GM23338 (cell line): ENCODE data around the gene PTPRE. TPM values are rescaled to one million over a fixed set of nuclear protein-coding genes. Genes with fewer than 3 reads are reported as not detected.

ENCODE experiments used
- ATAC-seq: fragments of 200-7000 bp; cut with Tn5 transposase; 3 replicates; pipeline ENCODE4 v1.9.1; 2020
- DNase-seq: peaks from one replicate; pipeline ENCODE4 v3.0.0-alpha.2; 2015; ENCODE audit warnings: low spot score
- H2AFZ ChIP-seq: fragments of 200-600 bp; sonication (generic); 2 replicates; pipeline ENCODE4 v1.8.0; 2016; ENCODE audit warnings: antibody characterized with exemption, mild to moderate bottlenecking, moderate library complexity
- H3F3A ChIP-seq: fragments of 200-600 bp; sonication (generic); replicated peaks from 2 replicates; pipeline ENCODE4 v1.8.0; 2017; ENCODE audit warnings: antibody characterized with exemption, mixed run types, low read depth
- H3K27ac ChIP-seq: fragments of 200-600 bp; sonication (generic); 2 replicates; pipeline ENCODE4 v1.6.1; 2016; ENCODE audit warnings: low read depth
- H3K27me3 ChIP-seq: fragments of 200-600 bp; sonication (generic); 2 replicates; pipeline ENCODE4 v1.8.0; 2016; ENCODE audit warnings: mild to moderate bottlenecking, mixed run types, moderate library complexity; ENCODE audit not compliant: insufficient read depth
- H3K36me3 ChIP-seq: fragments of 200-600 bp; sonication (generic); 2 replicates; pipeline ENCODE4 v1.8.0; 2016; ENCODE audit warnings: mild to moderate bottlenecking; ENCODE audit not compliant: insufficient read depth
- H3K4me1 ChIP-seq: fragments of 200-600 bp; sonication (generic); 2 replicates; pipeline ENCODE4 v1.8.0; 2016; ENCODE audit warnings: mild to moderate bottlenecking, moderate library complexity; ENCODE audit not compliant: insufficient read depth
- H3K4me2 ChIP-seq: fragments of 200-600 bp; sonication (generic); 2 replicates; pipeline ENCODE4 v1.7.1; 2017; ENCODE audit warnings: mixed run types
- H3K4me3 ChIP-seq: fragments of 200-600 bp; sonication (generic); 2 replicates; pipeline ENCODE4 v1.6.1; 2016; ENCODE audit warnings: mixed run types
- H3K79me2 ChIP-seq: fragments of 200-600 bp; sonication (generic); replicated peaks from 2 replicates; pipeline ENCODE4 v1.8.0; 2017; ENCODE audit warnings: mild to moderate bottlenecking; ENCODE audit not compliant: insufficient read depth
- H3K9me2 ChIP-seq: fragments of 200-600 bp; sonication (generic); 2 replicates; pipeline ENCODE4 v1.8.0; 2017; ENCODE audit not compliant: insufficient read depth
- H4K20me1 ChIP-seq: fragments of 200-600 bp; sonication (generic); replicated peaks from 2 replicates; pipeline ENCODE4 v1.8.0; 2017; ENCODE audit warnings: mild to moderate bottlenecking; ENCODE audit not compliant: insufficient read depth
- H3K27ac Mint-ChIP-seq: 2 replicates; pipeline ENCODE4 v1.8.0; 2020; ENCODE audit warnings: inconsistent platforms, mild to moderate bottlenecking, moderate library complexity, mixed read lengths
- H3K27me3 Mint-ChIP-seq: 3 replicates; pipeline ENCODE4 v1.8.0; 2022; ENCODE audit warnings: low read depth, mild to moderate bottlenecking, moderate library complexity, mixed read lengths, inconsistent platforms; ENCODE audit not compliant: insufficient read depth, poor library complexity
- H3K36me3 Mint-ChIP-seq: 3 replicates; pipeline ENCODE4 v1.8.0; 2021; ENCODE audit warnings: low read depth, mild to moderate bottlenecking, inconsistent platforms, moderate library complexity, mixed read lengths
- H3K4me1 Mint-ChIP-seq: 3 replicates; pipeline ENCODE4 v1.8.0; 2020; ENCODE audit warnings: mild to moderate bottlenecking, inconsistent platforms, mixed read lengths
- H3K4me3 Mint-ChIP-seq: 3 replicates; pipeline ENCODE4 v1.8.0; 2021; ENCODE audit warnings: moderate library complexity, mild to moderate bottlenecking, inconsistent platforms, mixed read lengths
- H3K9me3 Mint-ChIP-seq: 3 replicates; pipeline ENCODE4 v1.8.0; 2020; ENCODE audit warnings: moderate library complexity, mild to moderate bottlenecking, inconsistent platforms, mixed read lengths
- CREB1 ChIP-seq: fragments of 250-450 bp; sonication (Bioruptor Pico); IDR thresholded peaks from 2 replicates; pipeline ENCODE4 v1.5.0; 2020; ENCODE audit warnings: low read depth, mild to moderate bottlenecking, moderate library complexity
- CTCF ChIP-seq, 2 experiments: fragments of 200-600 bp in 1 of 2; sonication (generic) in 1 of 2; conservative IDR thresholded peaks; 2 replicates each; pipeline versions ENCODE4 v1.5.1 to v1.6.1; 2016 to 2017; ENCODE audit warnings: antibody characterized with exemption in 2 of 2, low read depth in 2 of 2, mild to moderate bottlenecking in 2 of 2, moderate library complexity in 1 of 2
- ETS1 ChIP-seq: IDR thresholded peaks from 2 replicates; pipeline ENCODE4 v1.6.1; 2016; ENCODE audit warnings: antibody characterized with exemption
- EZH2 ChIP-seq: fragments of 200-600 bp; sonication (generic); IDR thresholded peaks from one replicate; pipeline ENCODE4 v1.8.0; 2017; ENCODE audit warnings: antibody characterized with exemption, mild to moderate bottlenecking, low read depth; ENCODE audit not compliant: unreplicated experiment
- JUNB ChIP-seq: IDR thresholded peaks from one replicate; pipeline ENCODE4 v1.6.1; 2016; ENCODE audit warnings: antibody characterized with exemption; ENCODE audit not compliant: unreplicated experiment
- POLR2AphosphoS5 ChIP-seq: IDR thresholded peaks from 2 replicates; pipeline ENCODE4 v1.6.1; 2016; ENCODE audit warnings: antibody characterized with exemption, low read depth
- ZNF114 ChIP-seq: fragments of 250-450 bp; sonication (Bioruptor Pico); IDR thresholded peaks from 2 replicates; pipeline ENCODE4 v1.5.0; 2020; ENCODE audit warnings: mild to moderate bottlenecking, moderate library complexity
- ZNF331 ChIP-seq: fragments of 250-450 bp; sonication (Bioruptor Pico); IDR thresholded peaks from 2 replicates; pipeline ENCODE4 v1.5.0; 2020; ENCODE audit warnings: low read depth, mild to moderate bottlenecking, moderate library complexity
- ZNF462 ChIP-seq: fragments of 250-450 bp; sonication (Bioruptor Pico); IDR thresholded peaks from 2 replicates; pipeline ENCODE4 v1.5.0; 2020; ENCODE audit warnings: mild to moderate bottlenecking, moderate library complexity
- polyA plus RNA-seq: library from polyadenylated mRNA; unstranded; fragments of >200 nt; fragmentation: Nextera tagmentation; extraction: Ambion mirVana; gene quantifications from 2 replicates; pipeline ENCODE4 v1.2.1, GENCODE V29; 2016
- total RNA-seq: library from RNA; depleted of rRNA; stranded (reverse); fragments of >200 nt; shearing (Covaris generic); gene quantifications from 2 replicates; pipeline ENCODE4 v1.2.3, GENCODE V29; 2014

The PTPRE gene
- total and polyA plus RNA-seq, 2 experiments from 2014 or later, result 0.34 to 0.42 TPM

- peaks cover 1% of the 10 kb centered on the region for H3K27me3 Mint-ChIP-seq
- H3K27ac ChIP-seq, result no peak overlapping the region
- DNase-seq (no peak), ATAC-seq (no peak)
- no peaks in the 10 kb centered on the region for H3K27me3 ChIP-seq
- H3K27ac Mint-ChIP-seq, result no peak overlapping the region
- H3K4me3 Mint-ChIP-seq, result no peak overlapping the region
- H3K9me2 ChIP-seq, result no peaks in the 10 kb centered on the region
- no peaks in the 10 kb centered on the region for H3K79me2 ChIP-seq
- H3K36me3 Mint-ChIP-seq, result peaks cover 29% of the 10 kb centered on the region
- no peak for TF ChIP-seq ZNF462
- TF ChIP-seq JUNB, result no peak
- no peaks in the 10 kb centered on the region for H3K9me3 Mint-ChIP-seq
- H3K4me2 ChIP-seq, result no peak overlapping the region
- H2AFZ ChIP-seq, result no peak overlapping the region
- H3K4me3 ChIP-seq, result no peak overlapping the region
- peaks cover 47% of the 10 kb centered on the region for H3K36me3 ChIP-seq
- H3K4me1 Mint-ChIP-seq, result no peaks in the 10 kb centered on the region
- H4K20me1 ChIP-seq, result peaks cover 6% of the 10 kb centered on the region; the same call in 1 of the 2 replicates
- H3K4me1 ChIP-seq, result no peaks in the 10 kb centered on the region
- H3F3A ChIP-seq, result no peaks in the 10 kb centered on the region
These were observed 196.4 kb downstream of the PTPRE start for GRCh38 chr10:128103229-128103714.

- no peak overlapping the region for H3K27ac ChIP-seq
- ATAC-seq, result no peak
- H3K27me3 ChIP-seq, result no peaks in the 10 kb centered on the region
- H3K4me1 Mint-ChIP-seq, result no peaks in the 10 kb centered on the region
- H3K4me3 ChIP-seq, result no peak overlapping the region
- peaks cover 1% of the 10 kb centered on the region for H3K27me3 Mint-ChIP-seq
- TF ChIP-seq CTCF (conservative IDR thresholded peaks at IDR 0.05; ENCODE audit: low read depth in 2 of 2) (no peak), ZNF331 (no peak), POLR2AphosphoS5 (no peak), JUNB (no peak), ETS1 (no peak), CREB1 (no peak), ZNF114 (CRISPR knock-in tag) (no peak), EZH2 (no peak)
- peaks cover 18% of the 10 kb centered on the region for H3K36me3 Mint-ChIP-seq
- H3K27ac Mint-ChIP-seq, result no peak overlapping the region
- peaks cover 10% of the 10 kb centered on the region; the same call in 1 of the 2 replicates for H4K20me1 ChIP-seq
- H3K36me3 ChIP-seq, result peaks cover 52% of the 10 kb centered on the region
- no peak overlapping the region for H3K4me3 Mint-ChIP-seq
- no peaks in the 10 kb centered on the region for H3K9me3 Mint-ChIP-seq
- H3K9me2 ChIP-seq, result no peaks in the 10 kb centered on the region
- no peaks in the 10 kb centered on the region for H3F3A ChIP-seq
- H2AFZ ChIP-seq, result no peak overlapping the region
- H3K4me1 ChIP-seq, result no peaks in the 10 kb centered on the region
- DNase-seq, result no peak
- H3K4me2 ChIP-seq, result no peak overlapping the region
- H3K79me2 ChIP-seq, result no peaks in the 10 kb centered on the region
These were observed 198.5 kb downstream of the PTPRE start for GRCh38 chr10:128105383-128105782.
